DOHH2 (cell line): ENCODE results near the gene TAF11L7.
"Not testable (repeated sequence)": the region's sequence is repeated elsewhere in the genome, so short reads cannot be mapped to it uniquely, and the experiment has no call there.

Source experiments
- H3F3A ChIP-seq: fragments of 200-600 bp; sonication (generic), shearing (Covaris generic); 2 replicates; pipeline ENCODE4 v1.6.0; 2016; ENCODE audit warnings: antibody characterized with exemption, mild to moderate bottlenecking; ENCODE audit not compliant: control insufficient read depth, insufficient read depth
- H3K27ac ChIP-seq: fragments of 200-600 bp; sonication (generic); 2 replicates; pipeline ENCODE4 v1.5.1; 2014; ENCODE audit warnings: low read depth, mild to moderate bottlenecking, low read length, moderate library complexity
- H3K27me3 ChIP-seq: fragments of 200-600 bp; sonication (generic); 2 replicates; pipeline ENCODE4 v1.6.1; 2014; ENCODE audit warnings: mild to moderate bottlenecking, low read length, mixed read lengths; ENCODE audit not compliant: control insufficient read depth
- H3K36me3 ChIP-seq: fragments of 200-600 bp; sonication (generic); 2 replicates; pipeline ENCODE4 v1.6.1; 2014; ENCODE audit warnings: mild to moderate bottlenecking, low read length, moderate library complexity, mixed read lengths; ENCODE audit not compliant: control insufficient read depth
- H3K4me1 ChIP-seq: fragments of 200-600 bp; sonication (generic); 2 replicates; pipeline ENCODE4 v1.6.1; 2014; ENCODE audit warnings: mild to moderate bottlenecking, low read length, mixed read lengths; ENCODE audit not compliant: control insufficient read depth
- H3K4me2 ChIP-seq: fragments of 200-600 bp; sonication (generic); 2 replicates; pipeline ENCODE4 v1.6.0; 2014; ENCODE audit warnings: mild to moderate bottlenecking, low read length, moderate library complexity
- H3K4me3 ChIP-seq: fragments of 200-600 bp; sonication (generic); 2 replicates; pipeline ENCODE4 v1.5.1; 2014; ENCODE audit warnings: mild to moderate bottlenecking, low read length, mixed read lengths
- H3K79me2 ChIP-seq: fragments of 200-600 bp; sonication (generic); 2 replicates; pipeline ENCODE4 v1.6.1; 2014; ENCODE audit warnings: mild to moderate bottlenecking, low read length, mixed read lengths; ENCODE audit not compliant: control insufficient read depth
- H3K9me2 ChIP-seq: fragments of 200-600 bp; sonication (generic); replicated peaks from 2 replicates; pipeline ENCODE4 v1.6.1; 2014; ENCODE audit warnings: mild to moderate bottlenecking, low read length, mixed read lengths; ENCODE audit not compliant: control insufficient read depth
- H3K9me3 ChIP-seq: fragments of 200-600 bp; sonication (generic); 2 replicates; pipeline ENCODE4 v1.6.1; 2014; ENCODE audit warnings: antibody characterized with exemption, low read length, mixed read lengths; ENCODE audit not compliant: control insufficient read depth, insufficient read depth
- H4K20me1 ChIP-seq: fragments of 200-600 bp; sonication (generic); 2 replicates; pipeline ENCODE4 v1.6.0; 2014; ENCODE audit warnings: low read depth, mild to moderate bottlenecking, antibody characterized with exemption, low read length, moderate library complexity; ENCODE audit not compliant: control insufficient read depth, insufficient read depth
- EZH2phosphoT487 ChIP-seq: fragments of 200-600 bp; sonication (generic); IDR thresholded peaks from 2 replicates; pipeline ENCODE4 v1.6.1; 2017; ENCODE audit warnings: borderline replicate concordance, mild to moderate bottlenecking, antibody characterized with exemption, low read length, moderate library complexity, mixed read lengths
- TF ChIP-seq, protein P1 (sequence below): fragments of 200-600 bp; sonication (generic); IDR thresholded peaks from one replicate; pipeline ENCODE4 v1.5.1; 2014; ENCODE audit warnings: antibody characterized with exemption, mild to moderate bottlenecking, low read depth, low read length; ENCODE audit not compliant: poor library complexity, severe bottlenecking

TAF11L7 gene

DNA sequence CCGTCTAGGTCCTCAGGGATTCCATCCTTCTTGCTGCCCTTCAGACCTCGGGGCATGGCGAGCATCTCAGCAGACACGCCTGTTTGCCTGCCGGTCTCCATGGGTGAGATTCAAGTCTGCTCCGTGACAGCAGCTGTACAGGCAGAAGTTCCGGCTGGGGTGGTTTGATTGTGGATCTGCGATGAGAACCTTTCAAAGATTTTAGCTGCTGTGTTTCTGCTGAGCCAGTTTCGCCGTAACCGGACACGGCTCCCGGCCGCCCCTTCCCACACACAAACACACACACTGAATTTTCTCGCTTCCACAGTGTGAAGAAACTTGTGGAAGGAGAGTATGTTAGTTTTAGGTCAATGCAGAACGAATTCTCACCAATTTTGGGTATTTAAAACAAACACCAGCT, at the start of gene TAF11L7:
Gene TAF11L7, minus strand, starts transcription at position 101 of the 400 bp plus-strand sequence.
- not testable (repeated sequence) for H3K79me2 ChIP-seq, H3F3A ChIP-seq, H3K4me3 ChIP-seq

DNA sequence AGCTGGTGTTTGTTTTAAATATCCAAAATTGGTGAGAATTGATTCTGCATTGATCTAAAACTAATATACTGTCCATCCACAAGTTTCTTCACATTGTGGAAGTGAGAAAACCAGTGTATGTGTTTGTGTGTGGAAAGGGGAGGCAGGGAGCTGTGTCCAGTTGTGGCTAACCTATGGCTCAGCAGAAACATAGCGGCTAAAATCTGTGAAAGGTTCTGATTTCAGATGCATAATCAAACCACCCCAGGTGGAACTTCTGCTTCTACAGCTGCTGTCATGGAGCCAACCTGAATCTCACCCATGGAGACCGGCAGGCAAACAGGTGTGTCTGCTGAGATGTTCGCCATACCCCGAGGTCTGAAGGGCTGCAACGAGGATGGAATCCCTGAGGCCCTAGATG, 48.6 kb upstream of the TAF11L7 start, which contains the start of gene TAF11L14:
Gene TAF11L14, plus strand, starts transcription at position 301 of the 400 bp plus-strand sequence.
- no peaks in the 10 kb centered on the region for H3K9me3 ChIP-seq
- no peaks in the 10 kb centered on the region for H3K27me3 ChIP-seq
- no peak within 1 kb of the TSS for H3K4me3 ChIP-seq
- H3K79me2 ChIP-seq: no peaks in the 10 kb centered on the region
- H3K27ac ChIP-seq: no peak within 1 kb of the TSS
- TF ChIP-seq, protein P1, sequence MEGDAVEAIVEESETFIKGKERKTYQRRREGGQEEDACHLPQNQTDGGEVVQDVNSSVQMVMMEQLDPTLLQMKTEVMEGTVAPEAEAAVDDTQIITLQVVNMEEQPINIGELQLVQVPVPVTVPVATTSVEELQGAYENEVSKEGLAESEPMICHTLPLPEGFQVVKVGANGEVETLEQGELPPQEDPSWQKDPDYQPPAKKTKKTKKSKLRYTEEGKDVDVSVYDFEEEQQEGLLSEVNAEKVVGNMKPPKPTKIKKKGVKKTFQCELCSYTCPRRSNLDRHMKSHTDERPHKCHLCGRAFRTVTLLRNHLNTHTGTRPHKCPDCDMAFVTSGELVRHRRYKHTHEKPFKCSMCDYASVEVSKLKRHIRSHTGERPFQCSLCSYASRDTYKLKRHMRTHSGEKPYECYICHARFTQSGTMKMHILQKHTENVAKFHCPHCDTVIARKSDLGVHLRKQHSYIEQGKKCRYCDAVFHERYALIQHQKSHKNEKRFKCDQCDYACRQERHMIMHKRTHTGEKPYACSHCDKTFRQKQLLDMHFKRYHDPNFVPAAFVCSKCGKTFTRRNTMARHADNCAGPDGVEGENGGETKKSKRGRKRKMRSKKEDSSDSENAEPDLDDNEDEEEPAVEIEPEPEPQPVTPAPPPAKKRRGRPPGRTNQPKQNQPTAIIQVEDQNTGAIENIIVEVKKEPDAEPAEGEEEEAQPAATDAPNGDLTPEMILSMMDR: no peak
- no peak for TF ChIP-seq EZH2phosphoT487
- no peaks in the 10 kb centered on the region for H3K9me2 ChIP-seq
- no peaks in the 10 kb centered on the region for H4K20me1 ChIP-seq
- H3K4me2 ChIP-seq: no peak within 1 kb of the TSS
- H3F3A ChIP-seq: no peaks in the 10 kb centered on the region
- H3K4me1 ChIP-seq: no peaks in the 10 kb centered on the region
- H3K36me3 ChIP-seq: no peaks in the 10 kb centered on the region

More for the DNA sequence above, at the start of gene TAF11L7:
- H3K27ac ChIP-seq, H3K4me2 ChIP-seq, H3K4me1 ChIP-seq, H4K20me1 ChIP-seq, H3K9me3 ChIP-seq, H3K36me3 ChIP-seq, H3K27me3 ChIP-seq, H3K9me2 ChIP-seq: not testable (repeated sequence)

DNA sequence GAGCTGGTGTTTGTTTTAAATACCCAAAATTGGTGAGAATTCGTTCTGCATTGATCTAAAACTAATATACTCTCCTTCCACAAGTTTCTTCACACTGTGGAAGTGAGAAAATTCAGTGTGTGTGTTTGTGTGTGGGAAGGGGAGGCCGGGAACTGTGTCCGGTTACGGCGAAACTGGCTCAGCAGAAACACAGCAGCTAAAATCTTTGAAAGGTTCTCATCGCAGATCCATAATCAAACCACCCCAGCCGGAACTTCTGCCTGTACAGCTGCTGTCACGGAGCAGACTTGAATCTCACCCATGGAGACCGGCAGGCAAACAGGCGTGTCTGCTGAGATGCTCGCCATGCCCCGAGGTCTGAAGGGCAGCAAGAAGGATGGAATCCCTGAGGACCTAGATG, 46.2 kb upstream of the TAF11L7 start, which contains the start of gene TAF11L13:
Gene TAF11L13, plus strand, starts transcription at position 301 of the 400 bp plus-strand sequence.
- H3K4me1 ChIP-seq, H3K4me3 ChIP-seq, H3K27me3 ChIP-seq, H4K20me1 ChIP-seq, H3K79me2 ChIP-seq, H3K27ac ChIP-seq, H3K9me3 ChIP-seq, H3F3A ChIP-seq, H3K4me2 ChIP-seq, H3K9me2 ChIP-seq, H3K36me3 ChIP-seq: not testable (repeated sequence)

DNA sequence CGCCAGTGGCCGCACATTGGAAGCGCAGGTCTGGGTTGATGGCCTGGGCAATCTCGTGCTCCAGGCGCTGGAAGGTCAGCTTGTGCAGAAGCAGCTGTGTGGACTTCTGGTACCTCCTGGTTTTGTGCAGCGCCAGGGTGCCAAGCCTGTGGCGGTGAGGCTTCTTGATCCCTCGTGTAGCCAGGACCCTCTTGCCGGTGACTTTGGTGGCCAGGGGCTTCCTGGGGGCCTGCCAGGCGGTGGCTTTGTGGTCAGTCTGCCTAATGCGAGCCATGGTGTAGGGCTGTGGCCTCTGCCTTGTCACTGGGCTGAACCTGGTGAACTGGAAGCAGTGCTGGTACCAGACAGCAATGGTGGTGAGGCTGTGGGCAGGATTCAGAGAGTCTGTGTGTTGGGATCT, 40.1 kb upstream of the TAF11L7 start:
- Histone ChIP-seq H4K20me1 (no peaks in the 10 kb centered on the region), H3F3A (no peaks in the 10 kb centered on the region), H3K4me1 (no peaks in the 10 kb centered on the region), H3K27ac (no peak overlapping the region), H3K36me3 (no peaks in the 10 kb centered on the region), H3K9me2 (no peaks in the 10 kb centered on the region), H3K9me3 (no peaks in the 10 kb centered on the region), H3K4me3 (no peak overlapping the region), H3K27me3 (no peaks in the 10 kb centered on the region), H3K4me2 (no peak overlapping the region), H3K79me2 (no peaks in the 10 kb centered on the region)
- TF ChIP-seq EZH2phosphoT487: no peak
- TF ChIP-seq, protein P1: no peak
